GM06990 (cell line): ENCODE data around the gene DHRS13.
A peak's percentile ranks its signal among the peaks of the same experiment; 100 is the strongest.

ENCODE experiments used
- DNase-seq: peaks from one replicate; pipeline ENCODE4 v3.0.0-alpha.2; 2011; ENCODE audit not compliant: insufficient read length; ENCODE audit errors: extremely low read depth
- H3K27me3 ChIP-seq: replicated peaks from 2 replicates; pipeline ENCODE4 v1.6.0; 2011; ENCODE audit warnings: low read length; ENCODE audit not compliant: control insufficient read depth, insufficient read depth
- H3K36me3 ChIP-seq: 2 replicates; pipeline ENCODE4 v1.5.1; 2011; ENCODE audit warnings: low read length; ENCODE audit not compliant: control insufficient read depth, insufficient read depth
- H3K4me3 ChIP-seq: replicated peaks from 2 replicates; pipeline ENCODE4 v1.5.1; 2011; ENCODE audit warnings: low read depth, mild to moderate bottlenecking, control low read depth, low read length
- TF ChIP-seq, protein P1 (sequence below): IDR thresholded peaks from 2 replicates; pipeline ENCODE4 v1.5.1; 2011; ENCODE audit warnings: low read length, control low read depth, mild to moderate bottlenecking, inconsistent platforms; ENCODE audit not compliant: insufficient read depth, poor library complexity, severe bottlenecking

Gene DHRS13

DNA sequence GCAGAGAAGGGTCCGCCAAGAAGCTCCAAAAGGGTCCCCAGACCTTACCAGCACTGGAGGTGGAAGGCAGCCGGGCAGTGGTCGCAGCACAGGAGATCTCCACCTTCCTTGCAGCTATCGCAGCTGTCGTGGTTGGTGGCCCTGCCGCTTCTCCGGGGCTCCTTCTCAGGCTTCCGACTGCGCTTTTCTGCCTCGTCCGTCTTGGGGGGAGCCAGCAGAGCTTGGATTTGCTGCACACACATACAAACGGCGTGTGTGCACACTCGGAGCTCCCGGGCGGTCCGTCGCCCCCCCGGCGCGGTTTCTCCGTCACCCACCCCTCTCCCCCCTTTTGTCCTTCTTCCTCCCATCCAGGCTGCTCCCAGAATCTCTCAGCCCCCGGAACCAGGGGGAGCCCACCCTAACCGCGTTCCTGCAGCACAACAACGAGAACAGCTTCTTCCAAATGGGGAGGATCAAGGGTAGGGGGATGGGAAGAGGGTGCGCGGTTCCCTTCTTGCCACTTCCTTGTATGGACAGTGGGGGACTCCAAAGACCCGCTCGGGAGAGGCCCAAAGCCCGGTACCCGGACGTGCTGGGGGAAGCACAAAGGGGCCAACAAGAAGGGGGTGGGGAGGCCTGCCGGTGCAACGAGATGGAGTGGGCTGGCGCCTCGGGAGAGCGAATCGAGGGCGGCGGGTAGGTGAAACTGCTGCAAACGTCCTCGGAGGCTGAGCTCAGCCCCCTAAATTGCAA is 47.3 kb upstream of the DHRS13 start:
- peak overlapping the region; percentile 93 for H3K4me3 ChIP-seq
- no peaks in the 10 kb centered on the region for H3K36me3 ChIP-seq
- DNase-seq, result peak; percentile 67
- H3K27me3 ChIP-seq, result no peaks in the 10 kb centered on the region
- TF ChIP-seq, protein P1, sequence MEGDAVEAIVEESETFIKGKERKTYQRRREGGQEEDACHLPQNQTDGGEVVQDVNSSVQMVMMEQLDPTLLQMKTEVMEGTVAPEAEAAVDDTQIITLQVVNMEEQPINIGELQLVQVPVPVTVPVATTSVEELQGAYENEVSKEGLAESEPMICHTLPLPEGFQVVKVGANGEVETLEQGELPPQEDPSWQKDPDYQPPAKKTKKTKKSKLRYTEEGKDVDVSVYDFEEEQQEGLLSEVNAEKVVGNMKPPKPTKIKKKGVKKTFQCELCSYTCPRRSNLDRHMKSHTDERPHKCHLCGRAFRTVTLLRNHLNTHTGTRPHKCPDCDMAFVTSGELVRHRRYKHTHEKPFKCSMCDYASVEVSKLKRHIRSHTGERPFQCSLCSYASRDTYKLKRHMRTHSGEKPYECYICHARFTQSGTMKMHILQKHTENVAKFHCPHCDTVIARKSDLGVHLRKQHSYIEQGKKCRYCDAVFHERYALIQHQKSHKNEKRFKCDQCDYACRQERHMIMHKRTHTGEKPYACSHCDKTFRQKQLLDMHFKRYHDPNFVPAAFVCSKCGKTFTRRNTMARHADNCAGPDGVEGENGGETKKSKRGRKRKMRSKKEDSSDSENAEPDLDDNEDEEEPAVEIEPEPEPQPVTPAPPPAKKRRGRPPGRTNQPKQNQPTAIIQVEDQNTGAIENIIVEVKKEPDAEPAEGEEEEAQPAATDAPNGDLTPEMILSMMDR, result no peak

DNA sequence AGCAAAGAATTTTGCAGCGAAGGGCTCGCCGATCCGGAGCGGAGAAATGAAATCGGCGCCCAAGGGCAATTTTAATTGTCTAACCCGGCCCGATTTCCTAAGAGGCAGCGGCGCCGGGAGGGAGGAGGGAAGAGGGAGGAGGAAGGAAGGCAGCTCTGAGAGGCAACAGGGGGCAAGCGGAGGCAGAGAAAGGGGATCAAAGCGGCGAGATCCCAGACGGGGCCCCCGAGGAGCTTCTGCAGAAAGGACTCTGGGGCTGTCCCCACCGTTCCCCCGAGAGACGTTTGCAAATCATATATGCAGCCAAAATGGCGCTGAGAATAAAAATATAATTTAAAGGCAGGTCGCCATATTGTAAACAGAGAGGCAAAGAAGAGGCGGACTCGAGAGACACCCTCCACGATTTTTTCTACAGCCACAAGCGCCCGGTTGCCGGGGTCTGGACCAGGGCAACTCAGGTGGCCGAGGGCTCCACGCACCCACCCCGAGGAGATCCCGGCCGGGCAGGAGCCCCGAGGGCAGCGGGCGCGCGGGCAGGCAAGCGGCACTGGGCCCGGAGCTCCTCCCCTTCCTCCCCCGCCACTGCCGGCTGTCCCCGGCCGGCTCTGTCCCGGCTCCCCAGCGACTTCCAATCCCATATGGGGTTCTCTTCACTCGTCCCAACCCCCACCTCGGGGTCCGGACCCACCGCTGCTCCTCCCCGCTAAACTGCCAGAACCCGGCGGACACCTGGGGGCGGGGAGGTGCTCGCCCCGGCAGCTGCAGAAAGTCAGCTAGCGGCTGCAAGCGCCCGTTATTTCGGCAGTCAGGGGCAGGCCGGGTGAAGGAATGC is 46.5 kb upstream of the DHRS13 start:
- TF ChIP-seq, protein P1, result no peak
- peak; percentile 71 for DNase-seq

DNA sequence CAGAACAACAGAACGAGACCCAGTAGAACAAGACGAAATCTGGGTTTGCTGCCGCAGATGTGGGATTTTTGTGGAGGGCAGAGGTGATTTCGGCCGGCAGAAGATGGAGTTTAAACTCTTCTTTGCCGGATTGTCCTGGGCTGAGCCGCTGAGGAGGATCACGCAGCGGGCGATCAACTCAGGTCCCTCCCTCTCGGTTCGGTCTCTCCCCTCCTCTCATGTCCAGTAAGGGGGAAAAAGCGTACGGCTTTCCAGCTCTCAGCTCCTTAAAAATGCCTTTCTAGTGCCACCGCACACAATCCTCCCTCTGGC is 46.0 kb upstream of the DHRS13 start:
- Histone ChIP-seq H3K4me3 (peak overlapping the region; percentile 93), H3K27me3 (no peaks in the 10 kb centered on the region), H3K36me3 (no peaks in the 10 kb centered on the region; the same call in 1 of the 2 replicates)
- TF ChIP-seq, protein P1, result no peak
- no peak for DNase-seq

More for the DNA sequence above, 46.5 kb upstream of the DHRS13 start:
- Histone ChIP-seq H3K36me3 (no peaks in the 10 kb centered on the region; the same call in 1 of the 2 replicates), H3K4me3 (peak overlapping the region; percentile 93), H3K27me3 (no peaks in the 10 kb centered on the region)

DNA sequence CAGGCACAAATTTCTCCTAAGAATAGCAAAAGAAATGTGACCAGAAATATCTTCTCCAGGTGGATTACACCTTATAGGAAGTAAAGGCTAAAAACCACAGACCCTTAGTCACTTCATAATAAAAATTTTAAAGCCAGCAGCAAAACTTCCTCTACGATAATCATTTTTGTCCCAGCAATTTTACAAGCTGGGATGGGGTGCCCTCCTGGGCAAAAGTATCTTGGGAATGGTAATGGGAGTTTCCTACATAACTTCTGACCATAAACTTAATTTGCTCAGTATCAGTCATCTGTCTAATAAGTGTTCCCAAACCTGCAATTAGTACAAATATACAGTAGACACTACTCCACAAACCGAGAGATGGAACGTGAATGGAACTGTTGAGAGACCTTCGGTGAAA is 45.5 kb upstream of the DHRS13 start:
- no peaks in the 10 kb centered on the region; the same call in 1 of the 2 replicates for H3K36me3 ChIP-seq
- TF ChIP-seq, protein P1, result no peak
- peak overlapping the region; percentile 93 for H3K4me3 ChIP-seq
- no peak for DNase-seq
- no peaks in the 10 kb centered on the region for H3K27me3 ChIP-seq

DNA sequence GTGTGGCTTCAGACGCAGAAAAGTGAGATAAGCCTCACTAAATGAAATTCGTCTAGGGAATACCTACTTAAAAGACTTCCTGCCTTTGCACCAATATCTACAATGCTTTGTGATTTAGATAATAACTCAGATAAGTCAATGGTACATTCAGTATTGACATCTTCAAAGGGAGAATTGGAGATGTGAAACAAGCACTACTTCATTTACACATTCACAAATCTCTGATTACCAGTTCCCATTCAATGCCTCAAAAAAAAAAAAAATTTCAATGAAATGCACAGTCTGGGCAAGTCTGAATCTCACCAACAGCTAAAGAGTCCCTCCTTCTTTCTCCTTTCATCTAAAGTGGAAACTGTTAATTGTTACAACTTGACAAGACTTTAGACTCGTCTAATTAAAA is 44.8 kb upstream of the DHRS13 start:
- DNase-seq, result no peak
- no peaks in the 10 kb centered on the region for H3K27me3 ChIP-seq
- TF ChIP-seq, protein P1, result no peak
- no peak overlapping the region for H3K4me3 ChIP-seq
- no peaks in the 10 kb centered on the region; the same call in 1 of the 2 replicates for H3K36me3 ChIP-seq
